Measurements from ENCODE around the gene IGFBP2. TPM values are rescaled to one million over a fixed set of nuclear protein-coding genes. Genes with fewer than 3 reads are reported as not detected.

The IGFBP2 gene
- total and polyA plus RNA-seq, 9 of the 15 experiments (the other 6 are each of a cell fraction or from before 2014, with no cell fraction given): 0.93 TPM; not detected in 8

DNA sequence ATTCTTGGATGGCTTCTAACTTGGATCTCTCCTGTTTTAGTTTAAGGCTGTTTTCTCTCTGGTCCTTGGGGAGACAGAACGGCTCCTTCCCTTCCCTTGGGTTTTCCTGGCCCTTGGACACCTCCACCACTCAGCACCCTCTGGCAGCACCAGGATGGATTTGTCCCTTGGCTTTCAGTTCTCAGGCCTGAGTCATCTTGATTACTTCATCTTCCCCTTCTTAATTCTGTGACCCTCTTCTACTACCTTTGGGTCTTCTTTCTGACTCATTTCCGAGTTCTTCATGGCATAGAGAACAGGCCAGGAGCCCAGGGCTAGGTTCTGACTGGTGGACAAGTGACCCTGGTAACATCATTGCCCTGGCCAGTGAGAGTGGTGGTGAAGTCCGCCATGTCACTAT, 14.9 kb downstream of the IGFBP2 start:
- H3K79me2 ChIP-seq (ENCODE audit: control insufficient read depth, insufficient read depth, low read length): no peaks in the 10 kb centered on the region
- H3K9ac ChIP-seq (ENCODE audit: insufficient read depth in 1 of 2, low read depth in 2 of 2, low read length in 2 of 2): no peak overlapping the region
- TF ChIP-seq SREBF2 (CRISPR knock-in tag; IDR thresholded peaks at IDR 0.05): no peak
- no peak for TF ChIP-seq ZNF232 (CRISPR knock-in tag; IDR thresholded peaks at IDR 0.05)
- TF ChIP-seq, protein P1, sequence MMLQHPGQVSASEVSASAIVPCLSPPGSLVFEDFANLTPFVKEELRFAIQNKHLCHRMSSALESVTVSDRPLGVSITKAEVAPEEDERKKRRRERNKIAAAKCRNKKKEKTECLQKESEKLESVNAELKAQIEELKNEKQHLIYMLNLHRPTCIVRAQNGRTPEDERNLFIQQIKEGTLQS (IDR thresholded peaks at IDR 0.05): peak; percentile 20; the same call in 1 of the 2 replicates
- TF ChIP-seq, protein P1 (CRISPR knock-in tag; conservative IDR thresholded peaks at IDR 0.05): no peak
- TF ChIP-seq, protein P2, sequence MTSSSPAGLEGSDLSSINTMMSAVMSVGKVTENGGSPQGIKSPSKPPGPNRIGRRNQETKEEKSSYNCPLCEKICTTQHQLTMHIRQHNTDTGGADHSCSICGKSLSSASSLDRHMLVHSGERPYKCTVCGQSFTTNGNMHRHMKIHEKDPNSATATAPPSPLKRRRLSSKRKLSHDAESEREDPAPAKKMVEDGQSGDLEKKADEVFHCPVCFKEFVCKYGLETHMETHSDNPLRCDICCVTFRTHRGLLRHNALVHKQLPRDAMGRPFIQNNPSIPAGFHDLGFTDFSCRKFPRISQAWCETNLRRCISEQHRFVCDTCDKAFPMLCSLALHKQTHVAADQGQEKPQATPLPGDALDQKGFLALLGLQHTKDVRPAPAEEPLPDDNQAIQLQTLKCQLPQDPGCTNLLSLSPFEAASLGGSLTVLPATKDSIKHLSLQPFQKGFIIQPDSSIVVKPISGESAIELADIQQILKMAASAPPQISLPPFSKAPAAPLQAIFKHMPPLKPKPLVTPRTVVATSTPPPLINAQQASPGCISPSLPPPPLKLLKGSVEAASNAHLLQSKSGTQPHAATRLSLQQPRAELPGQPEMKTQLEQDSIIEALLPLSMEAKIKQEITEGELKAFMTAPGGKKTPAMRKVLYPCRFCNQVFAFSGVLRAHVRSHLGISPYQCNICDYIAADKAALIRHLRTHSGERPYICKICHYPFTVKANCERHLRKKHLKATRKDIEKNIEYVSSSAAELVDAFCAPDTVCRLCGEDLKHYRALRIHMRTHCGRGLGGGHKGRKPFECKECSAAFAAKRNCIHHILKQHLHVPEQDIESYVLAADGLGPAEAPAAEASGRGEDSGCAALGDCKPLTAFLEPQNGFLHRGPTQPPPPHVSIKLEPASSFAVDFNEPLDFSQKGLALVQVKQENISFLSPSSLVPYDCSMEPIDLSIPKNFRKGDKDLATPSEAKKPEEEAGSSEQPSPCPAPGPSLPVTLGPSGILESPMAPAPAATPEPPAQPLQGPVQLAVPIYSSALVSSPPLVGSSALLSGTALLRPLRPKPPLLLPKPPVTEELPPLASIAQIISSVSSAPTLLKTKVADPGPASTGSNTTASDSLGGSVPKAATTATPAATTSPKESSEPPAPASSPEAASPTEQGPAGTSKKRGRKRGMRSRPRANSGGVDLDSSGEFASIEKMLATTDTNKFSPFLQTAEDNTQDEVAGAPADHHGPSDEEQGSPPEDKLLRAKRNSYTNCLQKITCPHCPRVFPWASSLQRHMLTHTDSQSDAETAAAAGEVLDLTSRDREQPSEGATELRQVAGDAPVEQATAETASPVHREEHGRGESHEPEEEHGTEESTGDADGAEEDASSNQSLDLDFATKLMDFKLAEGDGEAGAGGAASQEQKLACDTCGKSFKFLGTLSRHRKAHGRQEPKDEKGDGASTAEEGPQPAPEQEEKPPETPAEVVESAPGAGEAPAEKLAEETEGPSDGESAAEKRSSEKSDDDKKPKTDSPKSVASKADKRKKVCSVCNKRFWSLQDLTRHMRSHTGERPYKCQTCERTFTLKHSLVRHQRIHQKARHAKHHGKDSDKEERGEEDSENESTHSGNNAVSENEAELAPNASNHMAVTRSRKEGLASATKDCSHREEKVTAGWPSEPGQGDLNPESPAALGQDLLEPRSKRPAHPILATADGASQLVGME (CRISPR knock-in tag; IDR thresholded peaks at IDR 0.05): no peak
- TF ChIP-seq, protein P3, sequence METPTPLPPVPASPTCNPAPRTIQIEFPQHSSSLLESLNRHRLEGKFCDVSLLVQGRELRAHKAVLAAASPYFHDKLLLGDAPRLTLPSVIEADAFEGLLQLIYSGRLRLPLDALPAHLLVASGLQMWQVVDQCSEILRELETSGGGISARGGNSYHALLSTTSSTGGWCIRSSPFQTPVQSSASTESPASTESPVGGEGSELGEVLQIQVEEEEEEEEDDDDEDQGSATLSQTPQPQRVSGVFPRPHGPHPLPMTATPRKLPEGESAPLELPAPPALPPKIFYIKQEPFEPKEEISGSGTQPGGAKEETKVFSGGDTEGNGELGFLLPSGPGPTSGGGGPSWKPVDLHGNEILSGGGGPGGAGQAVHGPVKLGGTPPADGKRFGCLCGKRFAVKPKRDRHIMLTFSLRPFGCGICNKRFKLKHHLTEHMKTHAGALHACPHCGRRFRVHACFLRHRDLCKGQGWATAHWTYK (CRISPR knock-in tag; IDR thresholded peaks at IDR 0.05): no peak
- TF ChIP-seq TAF7 (tag; IDR thresholded peaks at IDR 0.05): no peak
- no peak for TF ChIP-seq PTBP1 (IDR thresholded peaks at IDR 0.05; ENCODE audit: low read depth, low read length)
- FAIRE-seq: no peak
- intact Hi-C loops (cut with micrococcal nuclease) (no loop called here), in situ Hi-C loops (cut with MboI) (no loop called here)
- H3K4me2 ChIP-seq (ENCODE audit: insufficient read depth, low read length): no peak overlapping the region
- no peaks in the 10 kb centered on the region for H3K9me1 ChIP-seq (ENCODE audit: control insufficient read depth, insufficient read depth, low read length)
- DNase-seq (ENCODE audit: extremely low read depth in 1 of 4, low spot score in 3 of 4): no peak
- peaks cover 2 to 28% of the 10 kb centered on the region in 2 experiments; a peak in 3 of 5 replicates for H3K27me3 ChIP-seq (ENCODE audit: control insufficient read depth in 2 of 2, insufficient read depth in 2 of 2, low read length in 2 of 2)
- POLR2A ChIA-PET: interaction anchor here (1.1 kb wide), 1 partner anchor 11 kb away, joined by 4 read pairs; no protein-coding TSS in a partner anchor
- no peaks in the 10 kb centered on the region; the same call in 1 of the 2 replicates for H3K9me3 ChIP-seq (replicated peaks; ENCODE audit: control insufficient read depth, insufficient read depth, low read depth, low read length)
- no TSS peak for BruUV-seq (replicated peaks)
- CTCF ChIA-PET (ENCODE audit: low intra/inter-chr PET ratio): no interaction called here
- H2AFZ ChIP-seq (ENCODE audit: low read depth, low read length): no peak overlapping the region
- ATAC-seq: no peak
- no peaks in the 10 kb centered on the region for H3K36me3 ChIP-seq (ENCODE audit: control insufficient read depth, insufficient read depth, low read length)
- H3K27ac ChIP-seq (ENCODE audit: extremely low read depth, low read depth, low read length): no peak overlapping the region
- no peaks in the 10 kb centered on the region for H3K4me1 ChIP-seq (replicated peaks in 1 of 2; ENCODE audit: control insufficient read depth in 2 of 2, insufficient read depth in 2 of 2, low read length in 2 of 2)
- no peaks in the 10 kb centered on the region for H4K20me1 ChIP-seq (replicated peaks; ENCODE audit: control insufficient read depth, insufficient read depth, low read length)
- no peak overlapping the region for H3K4me3 ChIP-seq
- WGBS (ENCODE audit: insufficient coverage, low coverage, missing lambda C conversion rate): 6% methylated on average over 3 of the region's 3 CpGs
